GM12878 (cell line): ENCODE results near the gene ABL2. TPM values are rescaled to one million over a fixed set of nuclear protein-coding genes. Genes with fewer than 3 reads are reported as not detected.

ENCODE experiments used
- ATAC-seq: fragments of 200-7000 bp; cut with Tn5 transposase; 3 replicates; pipeline ENCODE4 v1.9.1; 2020; ENCODE audit warnings: mild to moderate bottlenecking, moderate library complexity
- BruUV-seq: library from RNA; stranded (reverse); fragments of 400-500 nt; replicated peaks from 2 replicates; lab custom pipeline; 2021; lab: Mats Ljungman, UMichigan
- CTCF ChIA-PET: fragments of 300-600 bp; sonication (Branson Sonifier 250); formaldehyde crosslinking; extraction: SDS; loops from one replicate; lab custom pipeline; 2021; ENCODE audit warnings: inconsistent platforms; lab: Yijun Ruan, JAX
- POLR2A ChIA-PET: fragments of 350-600 bp; formaldehyde crosslinking; extraction: SDS; loops from one replicate; lab custom pipeline; 2021; ENCODE audit warnings: inconsistent platforms; lab: Charles Lee
- RAD21 ChIA-PET: fragments of 300-600 bp; sonication (Branson Sonifier 250); formaldehyde crosslinking; loops from one replicate; lab custom pipeline; 2023; ENCODE audit warnings: antibody characterized with exemption; ENCODE audit not compliant: unreplicated experiment; lab: Charles Lee
- SMC1A ChIA-PET: fragments of 300-600 bp; sonication (Branson Sonifier 250); formaldehyde crosslinking; loops from one replicate; lab custom pipeline; 2023; ENCODE audit not compliant: unreplicated experiment, uncharacterized antibody; lab: Charles Lee
- DNase-seq: peaks from one replicate; pipeline ENCODE4 v3.0.0-alpha.2; 2011; ENCODE audit warnings: low read depth, low spot score
- FAIRE-seq: peaks from 3 replicates; lab custom pipeline; 2011; peaks lifted over from hg19 to GRCh38; lab: Jason Lieb, UNC
- H2AFZ ChIP-seq: 2 replicates; pipeline ENCODE4 v1.6.0; 2011; ENCODE audit warnings: low read depth, low read length, control low read depth; ENCODE audit not compliant: control insufficient read depth
- H3K27ac ChIP-seq: 2 replicates; pipeline ENCODE4 v1.5.1; 2011; ENCODE audit warnings: control low read depth; ENCODE audit not compliant: control insufficient read depth, insufficient read depth
- H3K27me3 ChIP-seq, 2 experiments: replicated peaks in 1 of 2; 2 replicates each; pipeline versions ENCODE4 v1.6.0 to v1.6.1; 2011; ENCODE audit warnings: low read length in 1 of 2; ENCODE audit not compliant: control insufficient read depth in 2 of 2, insufficient read depth in 2 of 2
- H3K36me3 ChIP-seq, 2 experiments: 2 replicates each; pipeline ENCODE4 v1.5.1; 2011; ENCODE audit warnings: low read length in 1 of 2; ENCODE audit not compliant: control insufficient read depth in 2 of 2, insufficient read depth in 2 of 2
- H3K4me1 ChIP-seq: 2 replicates; pipeline ENCODE4 v1.6.1; 2011; ENCODE audit warnings: mild to moderate bottlenecking, low read length, moderate library complexity, mixed read lengths; ENCODE audit not compliant: control insufficient read depth, insufficient read depth
- H3K4me2 ChIP-seq: 2 replicates; pipeline ENCODE4 v1.6.0; 2011; ENCODE audit warnings: control low read depth; ENCODE audit not compliant: control insufficient read depth, insufficient read depth
- H3K4me3 ChIP-seq: fragments of 200-600 bp; sonication (generic); 2 replicates; pipeline ENCODE4 v1.5.1; 2016
- H3K79me2 ChIP-seq: 2 replicates; pipeline ENCODE4 v1.6.0; 2011; ENCODE audit warnings: low read length; ENCODE audit not compliant: control insufficient read depth, insufficient read depth
- H3K9ac ChIP-seq: 2 replicates; pipeline ENCODE4 v1.8.0; 2011; ENCODE audit warnings: low read length, control low read depth, mixed read lengths; ENCODE audit not compliant: control insufficient read depth, insufficient read depth
- H3K9me3 ChIP-seq: replicated peaks from 3 replicates; pipeline ENCODE4 v1.5.1; 2011; ENCODE audit warnings: mild to moderate bottlenecking, low read length; ENCODE audit not compliant: control insufficient read depth, insufficient read depth
- H4K20me1 ChIP-seq: 2 replicates; pipeline ENCODE4 v1.6.0; 2011; ENCODE audit not compliant: control insufficient read depth, insufficient read depth
- BACH1 ChIP-seq: fragments of 450-650 bp; IDR thresholded peaks from 2 replicates; pipeline ENCODE4 v1.6.1; 2017; ENCODE audit warnings: mild to moderate bottlenecking, borderline replicate concordance
- CREM ChIP-seq: IDR thresholded peaks from 2 replicates; pipeline ENCODE4 v1.6.1; 2014; ENCODE audit warnings: antibody characterized with exemption, low read depth
- NR2C2 ChIP-seq: IDR thresholded peaks from 2 replicates; pipeline ENCODE4 v1.6.1; 2011; ENCODE audit warnings: borderline replicate concordance, low read depth; ENCODE audit not compliant: control insufficient read depth, insufficient read length
- POLR2A ChIP-seq: IDR thresholded peaks from 2 replicates; pipeline ENCODE4 v1.6.1; 2011; ENCODE audit warnings: low read depth, mild to moderate bottlenecking, low read length
- SUZ12 ChIP-seq: fragments of 200-600 bp; sonication (generic); IDR thresholded peaks from one replicate; pipeline ENCODE4 v1.6.1; 2018; ENCODE audit warnings: antibody characterized with exemption, mild to moderate bottlenecking; ENCODE audit not compliant: unreplicated experiment
- TBL1XR1 ChIP-seq: IDR thresholded peaks from 2 replicates; pipeline ENCODE4 v1.6.1; 2012; ENCODE audit warnings: low read depth, low read length, improper control_type of control experiment
- YBX1 ChIP-seq: fragments of 450-650 bp; IDR thresholded peaks from 2 replicates; pipeline ENCODE4 v1.6.1; 2016; ENCODE audit warnings: antibody characterized with exemption
- ZBED1 ChIP-seq: IDR thresholded peaks from 2 replicates; pipeline ENCODE4 v1.6.1; 2016; ENCODE audit warnings: borderline replicate concordance
- WGBS: methylation state at CpG from one replicate; pipeline ENCODE4 v1.1.6; 2016; ENCODE audit warnings: low lambda C conversion rate; ENCODE audit not compliant: insufficient replicate concordance, insufficient coverage; ENCODE audit errors: missing lambda C conversion rate; 5-methylcytosine and 5-hydroxymethylcytosine counted together
- in situ Hi-C: fragments of 300-500 bp; cut with MboI; formaldehyde crosslinking; loops from 9 replicates; pipeline ENCODE4 v1.14.3; 2018; ENCODE audit warnings: mixed read lengths
- intact Hi-C: fragments of 100-400 bp; cut with micrococcal nuclease; formaldehyde crosslinking; loops from one replicate; pipeline ENCODE4 v1.14.2; 2022; ENCODE audit not compliant: unreplicated experiment
- polyA plus RNA-seq, 11 experiments: library from polyadenylated mRNA; depleted of rRNA in 4 of 11; unstranded in 6 of 11; stranded (reverse) in 5 of 11; fragments of >200 nt; fragmentation: Nextera tagmentation in 4 of 11; fragmentation: Illumina TruSeq in 1 of 11; extraction: Ambion mirVana in 4 of 11; extraction: Trizol in 1 of 11; gene quantifications; 1 replicate in 1 of 11; 2 replicates in 10 of 11; pipeline versions ENCODE4 v1.2.1 to v1.2.3, GENCODE V29; 2011 to 2016; ENCODE audit warnings: inconsistent platforms in 2 of 11, missing spikeins in 2 of 11, low read depth in 1 of 11
- total RNA-seq, 4 experiments: library from RNA; depleted of rRNA in 3 of 4; stranded (reverse); fragments of >200 nt in 3 of 4; fragmentation: Illumina TruSeq in 1 of 4; extraction: Trizol in 1 of 4; gene quantifications; 2 replicates each; pipeline versions ENCODE4 v1.2.1 to v1.2.3, GENCODE V29; 2013 to 2021
- TF ChIP-seq, protein P1 (sequence below): IDR thresholded peaks from 2 replicates; pipeline ENCODE4 v1.6.1; 2011; ENCODE audit warnings: borderline replicate concordance, low read depth, mild to moderate bottlenecking, moderate library complexity, mixed read lengths, low read length; ENCODE audit not compliant: insufficient read depth; ENCODE audit errors: extremely low read length

The ABL2 gene
- total and polyA plus RNA-seq, 10 of the 15 experiments (the other 5 are each of a cell fraction or from before 2014, with no cell fraction given): 0.57 to 9.4 (median 3.6) TPM

DNA sequence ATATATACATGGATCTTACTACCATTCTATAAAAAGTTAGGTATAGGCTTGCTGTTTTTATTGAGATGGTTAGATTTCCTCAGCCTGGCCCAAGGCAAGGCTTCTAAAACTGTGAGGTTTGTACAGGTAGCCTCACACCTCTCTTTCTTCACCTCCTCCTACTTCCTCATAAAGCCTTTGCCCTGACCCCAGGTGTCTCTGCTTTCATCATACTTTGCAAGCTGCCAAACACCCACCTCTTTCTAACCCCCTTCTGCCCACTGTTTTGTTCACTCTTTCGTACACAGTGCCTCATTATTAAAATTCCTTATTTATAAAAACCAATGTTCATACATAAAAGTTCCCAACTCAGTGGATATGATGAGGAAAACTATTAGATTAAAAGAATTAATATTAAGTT is 32.7 kb upstream of the ABL2 start:
- in situ Hi-C loops (no loop called here), intact Hi-C loops (no loop called here)
- ATAC-seq: no peak
- ChIA-PET RAD21 (no interaction called here), SMC1A (interaction anchor here (1.6 to 1.9 kb wide), 3 partner anchors 10 to 21 kb away, joined by 3 read pairs; no protein-coding TSS in a partner anchor), POLR2A (interaction anchor here (1.4 kb wide), 1 partner anchor 15 kb away, joined by 4 read pairs; no protein-coding TSS in a partner anchor), CTCF (interaction anchor here (1.1 to 2.0 kb wide), 3 partner anchors 10 to 142 kb away, joined by 3 to 6 read pairs (median 3); no protein-coding TSS in a partner anchor)
- Histone ChIP-seq H3K4me3 (no peak overlapping the region), H2AFZ (no peak overlapping the region), H3K9ac (no peak overlapping the region), H3K27ac (no peak overlapping the region), H3K79me2 (no peaks in the 10 kb centered on the region), H3K27me3 (no peaks in the 10 kb centered on the region), H3K36me3 (no peaks in the 10 kb centered on the region), H3K4me1 (no peaks in the 10 kb centered on the region), H4K20me1 (no peaks in the 10 kb centered on the region), H3K9me3 (no peaks in the 10 kb centered on the region), H3K4me2 (no peak overlapping the region)
- no peak for FAIRE-seq
- BruUV-seq: no TSS peak
- TF ChIP-seq BACH1: no peak
- no peak for TF ChIP-seq POLR2A
- TF ChIP-seq CREM: no peak
- no peak for TF ChIP-seq NR2C2
- TF ChIP-seq, protein P1, sequence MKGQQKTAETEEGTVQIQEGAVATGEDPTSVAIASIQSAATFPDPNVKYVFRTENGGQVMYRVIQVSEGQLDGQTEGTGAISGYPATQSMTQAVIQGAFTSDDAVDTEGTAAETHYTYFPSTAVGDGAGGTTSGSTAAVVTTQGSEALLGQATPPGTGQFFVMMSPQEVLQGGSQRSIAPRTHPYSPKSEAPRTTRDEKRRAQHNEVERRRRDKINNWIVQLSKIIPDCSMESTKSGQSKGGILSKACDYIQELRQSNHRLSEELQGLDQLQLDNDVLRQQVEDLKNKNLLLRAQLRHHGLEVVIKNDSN: no peak
- no peak for TF ChIP-seq SUZ12
- TF ChIP-seq TBL1XR1: no peak
- TF ChIP-seq YBX1: no peak
- no peak for TF ChIP-seq ZBED1
- no peak for DNase-seq
- 82% methylated on average over 1 of the region's 1 CpG for WGBS
